ENCODE measurements around the gene TMEM263. TPM values are rescaled to one million over a fixed set of nuclear protein-coding genes. Genes with fewer than 3 reads are reported as not detected.
A peak's percentile ranks its signal among the peaks of the same experiment; 100 is the strongest.

TMEM263 gene
- polyA plus RNA-seq, 3 donors, result 0.56 to 2.0 (median 1.7) TPM

- TF ChIP-seq CTCF (IDR thresholded peaks at IDR 0.05), result no peak
- no peak overlapping the region for H3K4me3 ChIP-seq (replicated peaks in 1 of 3; ENCODE audit: low read depth in 2 of 3, low read length in 3 of 3)
- no peaks in the 10 kb centered on the region for H3K36me3 ChIP-seq (replicated peaks in 1 of 2; ENCODE audit: control insufficient read depth in 1 of 2, insufficient read depth in 2 of 2, low read length in 2 of 2)
- H3K36me3 Mint-ChIP-seq, result peaks cover 0 to 1% of the 10 kb centered on the region in 2 donors
- WGBS (ENCODE audit: insufficient coverage), result 52% methylated on average over 3 of the region's 7 CpGs
- peaks cover 96 to 99% (median 98%) of the 10 kb centered on the region in 3 donors for H3K27me3 Mint-ChIP-seq (ENCODE audit: low read depth in 3 of 3)
- peaks cover 0 to 45% of the 10 kb centered on the region in 2 donors for H3K9me3 ChIP-seq (replicated peaks in 1 of 2; ENCODE audit: control insufficient read depth in 1 of 2, insufficient read depth in 1 of 2, low read length in 2 of 2)
- no peaks in the 10 kb centered on the region for H3K4me1 ChIP-seq (ENCODE audit: control insufficient read depth in 1 of 2, insufficient read depth in 2 of 2, low read length in 2 of 2)
- H3K9ac ChIP-seq (ENCODE audit: insufficient read depth, low read length, poor library complexity, severe bottlenecking), result no peak overlapping the region
- intact Hi-C loops (cut with micrococcal nuclease), result no loop called here
- no peaks in the 10 kb centered on the region for H3K4me1 Mint-ChIP-seq
- H3K27me3 ChIP-seq (ENCODE audit: control insufficient read depth in 2 of 2, insufficient read depth in 2 of 2, low read length in 2 of 2), result peaks cover 98 to 100% of the 10 kb centered on the region in 2 donors
- DNase-seq, result no peak
- no peaks in the 10 kb centered on the region for H3K79me2 ChIP-seq (ENCODE audit: insufficient read depth, low read length)
- peaks cover 0 to 21% (median 2%) of the 10 kb centered on the region in 7 donors for H3K9me3 Mint-ChIP-seq
- H2AFZ ChIP-seq (ENCODE audit: insufficient read depth, low read depth, low read length, poor library complexity, severe bottlenecking), result no peak overlapping the region
- peak overlapping the region in 1 of 2 donors; percentile 78 for H3K4me3 Mint-ChIP-seq
- H3K27ac ChIP-seq (ENCODE audit: low read depth in 1 of 2, low read length in 2 of 2), result no peak overlapping the region
- no peak overlapping the region for H3K4me2 ChIP-seq (replicated peaks; ENCODE audit: extremely low read depth, low read length, poor library complexity, severe bottlenecking)
- peaks cover 50% of the 10 kb centered on the region for H4K20me1 ChIP-seq (ENCODE audit: insufficient read depth, low read length)
- no peak overlapping the region for H3K27ac Mint-ChIP-seq
These were observed 38.2 kb upstream of the TMEM263 start for GRCh38 chr12:106917503-106917902.

- Histone ChIP-seq H4K20me1 (ENCODE audit: insufficient read depth, low read length) (peaks cover 37% of the 10 kb centered on the region), H3K9me3 (replicated peaks in 1 of 2; ENCODE audit: control insufficient read depth in 1 of 2, insufficient read depth in 1 of 2, low read length in 2 of 2) (peaks cover 3 to 44% of the 10 kb centered on the region in 2 donors), H3K36me3 (replicated peaks in 1 of 2; ENCODE audit: control insufficient read depth in 1 of 2, insufficient read depth in 2 of 2, low read length in 2 of 2) (no peaks in the 10 kb centered on the region), H3K9ac (ENCODE audit: insufficient read depth, low read length, poor library complexity, severe bottlenecking) (no peak overlapping the region), H3K27me3 (ENCODE audit: control insufficient read depth in 2 of 2, insufficient read depth in 2 of 2, low read length in 2 of 2) (peaks cover 98 to 100% of the 10 kb centered on the region in 2 donors), H3K4me3 (replicated peaks in 1 of 3; ENCODE audit: low read depth in 2 of 3, low read length in 3 of 3) (no peak overlapping the region), H3K27ac (ENCODE audit: low read depth in 1 of 2, low read length in 2 of 2) (no peak overlapping the region), H2AFZ (ENCODE audit: insufficient read depth, low read depth, low read length, poor library complexity, severe bottlenecking) (no peak overlapping the region), H3K4me1 (ENCODE audit: control insufficient read depth in 1 of 2, insufficient read depth in 2 of 2, low read length in 2 of 2) (no peaks in the 10 kb centered on the region), H3K79me2 (ENCODE audit: insufficient read depth, low read length) (no peaks in the 10 kb centered on the region), H3K4me2 (replicated peaks; ENCODE audit: extremely low read depth, low read length, poor library complexity, severe bottlenecking) (no peak overlapping the region)
- DNase-seq, result no peak
- Mint-ChIP-seq H3K36me3 (peaks cover 3% of the 10 kb centered on the region in 2 donors), H3K27ac (no peak overlapping the region), H3K4me3 (peak overlapping the region in 1 of 2 donors; percentile 70), H3K27me3 (ENCODE audit: low read depth in 3 of 3) (peaks cover 96 to 99% (median 97%) of the 10 kb centered on the region in 3 donors), H3K4me1 (no peaks in the 10 kb centered on the region), H3K9me3 (peaks cover 4 to 24% (median 8%) of the 10 kb centered on the region in 7 donors)
- no CpG with 5 or more reads among the region's 3 CpGs for WGBS (ENCODE audit: insufficient coverage)
- no peak for TF ChIP-seq CTCF (IDR thresholded peaks at IDR 0.05)
- intact Hi-C loops (cut with micrococcal nuclease), result loop anchor here in 1 of 2 donors (2.0 kb wide), 1 partner anchor 532 kb away; no protein-coding TSS in a partner anchor
These were observed 37.0 kb upstream of the TMEM263 start for GRCh38 chr12:106918746-106919145.

All from CD14-positive monocyte (primary cell).